Measurements from ENCODE around the gene MYH9.
"Not testable (repeated sequence)": the region's sequence is repeated elsewhere in the genome, so short reads cannot be mapped to it uniquely, and the experiment has no call there.

MYH9 gene

DNA sequence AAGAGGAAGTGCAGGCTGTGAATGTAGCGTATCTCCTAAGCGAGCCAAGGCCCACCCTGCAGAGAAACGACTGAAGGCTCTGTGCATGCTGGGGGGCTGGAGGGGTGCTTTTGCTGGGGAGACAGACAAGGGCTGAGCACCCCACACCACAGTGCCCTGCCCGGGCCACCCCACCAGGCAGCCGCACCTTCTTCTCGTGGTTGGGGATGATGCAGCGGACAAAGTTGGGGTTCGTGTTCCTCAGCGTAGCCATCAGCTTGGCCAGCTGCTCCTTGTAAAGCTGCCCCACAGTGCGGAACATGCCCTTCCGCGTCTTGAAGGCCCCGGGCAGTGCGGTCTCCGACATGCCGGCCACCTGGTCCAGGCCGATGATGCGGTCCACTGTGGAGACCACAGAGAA lies 81.5 kb downstream of the MYH9 start:
- DNase-seq: no peak

DNA sequence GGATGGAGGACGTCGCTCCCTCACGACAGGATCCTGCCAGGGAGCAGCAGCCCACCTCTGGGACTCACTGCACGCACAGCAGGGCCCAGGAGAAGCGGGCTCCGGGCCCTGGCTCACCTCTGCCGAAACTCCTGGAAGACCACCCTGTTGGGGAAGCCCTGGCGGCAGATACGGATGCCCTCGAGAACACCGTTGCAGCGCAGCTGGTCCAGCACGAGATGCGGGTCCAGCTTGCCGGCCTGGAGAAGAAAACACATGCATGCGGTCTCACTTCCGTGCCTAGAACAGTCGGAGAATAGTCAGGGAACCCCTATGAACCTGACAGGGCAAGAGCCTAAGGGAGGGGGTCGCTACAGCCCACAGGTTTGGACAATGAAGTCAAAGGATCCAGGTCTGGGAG lies 82.0 kb downstream of the MYH9 start:
- no peak for DNase-seq

DNA sequence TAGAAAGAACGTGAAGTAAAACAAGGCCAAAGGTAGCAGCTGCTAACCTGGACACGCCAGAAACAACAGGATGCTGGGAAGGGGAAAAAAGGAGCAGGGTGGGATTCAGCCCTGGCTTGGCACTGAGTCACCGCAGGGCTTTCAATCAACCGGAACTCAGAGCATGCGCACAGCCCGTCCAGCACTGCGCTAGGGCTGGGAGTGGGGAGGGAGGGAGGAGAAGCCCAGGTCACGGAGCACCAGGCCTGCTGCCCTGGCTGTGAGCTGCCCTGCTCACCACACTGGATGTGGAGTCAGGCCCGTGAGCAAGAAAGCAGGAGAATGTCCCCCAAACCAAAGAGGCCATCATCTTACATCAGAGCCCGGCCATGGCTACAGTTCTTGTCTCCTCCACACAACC lies 83.3 kb downstream of the MYH9 start:
- no peak for DNase-seq

DNA sequence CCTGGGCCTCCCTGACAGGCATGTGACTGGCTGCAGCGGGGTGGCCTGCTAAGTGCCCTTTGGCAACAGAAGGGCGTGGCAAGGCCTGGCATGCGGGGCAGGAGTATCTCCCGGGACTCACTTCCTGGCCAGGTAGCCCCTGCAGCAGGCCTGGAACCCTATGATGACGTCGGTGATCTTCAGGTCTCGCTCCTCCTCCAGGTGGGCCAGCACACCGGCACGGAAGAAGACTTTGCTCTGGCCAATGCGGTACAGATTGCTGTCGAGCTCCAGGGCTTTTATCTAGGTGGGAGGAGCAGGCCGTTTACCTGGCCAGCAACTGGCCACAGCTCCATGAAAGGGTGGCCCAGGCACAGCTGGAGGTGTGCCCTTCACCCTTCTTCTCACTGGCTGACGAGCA lies 83.9 kb downstream of the MYH9 start:
- no peak for DNase-seq

DNA sequence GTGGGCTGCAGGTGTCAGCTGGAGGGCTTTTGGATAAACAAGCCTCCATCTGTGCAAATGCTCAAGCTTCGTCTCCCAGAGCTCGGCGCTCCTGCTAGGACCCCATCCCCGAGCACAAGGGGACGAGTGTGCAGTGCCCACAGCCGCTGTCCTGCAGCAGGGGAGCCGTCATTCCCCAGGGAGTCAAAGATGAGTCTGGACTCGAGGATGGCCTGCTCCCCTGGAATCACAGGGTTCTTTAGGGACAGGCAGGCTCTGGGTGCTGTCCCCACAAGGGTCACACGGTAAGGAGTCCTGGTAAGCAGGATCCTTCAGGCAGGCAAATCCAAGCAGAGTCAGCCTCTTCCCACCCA lies 84.7 kb downstream of the MYH9 start:
- DNase-seq: no peak

DNA sequence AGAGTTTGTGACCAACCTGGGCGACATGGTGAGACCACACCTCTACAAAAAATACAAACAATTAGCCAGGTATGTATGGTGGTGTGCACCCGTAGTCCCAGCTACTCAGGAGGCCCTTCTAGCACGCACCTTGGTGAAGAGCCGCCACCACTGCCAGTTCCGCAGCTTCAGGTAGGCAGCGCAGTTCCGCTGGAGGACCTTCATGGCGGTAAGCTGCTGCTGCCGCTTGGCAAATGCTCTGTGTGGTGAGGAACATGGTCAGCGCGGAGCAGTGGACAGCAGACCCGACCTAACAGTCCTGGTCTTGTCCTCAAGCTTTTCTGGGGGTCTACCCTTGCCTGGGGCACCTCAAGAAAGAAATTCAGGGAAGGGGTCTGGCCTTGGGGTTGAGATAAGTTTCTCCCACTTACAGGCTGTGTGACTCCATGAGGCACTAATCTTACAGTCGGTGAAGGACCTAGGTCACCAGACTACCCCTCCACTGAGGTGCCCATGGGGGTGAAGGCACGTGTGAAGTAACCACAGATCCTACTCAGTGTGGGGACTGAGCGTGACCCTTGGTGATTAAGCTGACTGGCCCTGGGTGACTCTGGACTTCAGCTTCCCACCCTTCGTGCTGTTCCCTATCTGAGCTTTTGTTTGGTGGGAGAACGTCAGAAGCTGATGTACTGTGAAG lies 85.2 kb downstream of the MYH9 start:
- no peak for DNase-seq

DNA sequence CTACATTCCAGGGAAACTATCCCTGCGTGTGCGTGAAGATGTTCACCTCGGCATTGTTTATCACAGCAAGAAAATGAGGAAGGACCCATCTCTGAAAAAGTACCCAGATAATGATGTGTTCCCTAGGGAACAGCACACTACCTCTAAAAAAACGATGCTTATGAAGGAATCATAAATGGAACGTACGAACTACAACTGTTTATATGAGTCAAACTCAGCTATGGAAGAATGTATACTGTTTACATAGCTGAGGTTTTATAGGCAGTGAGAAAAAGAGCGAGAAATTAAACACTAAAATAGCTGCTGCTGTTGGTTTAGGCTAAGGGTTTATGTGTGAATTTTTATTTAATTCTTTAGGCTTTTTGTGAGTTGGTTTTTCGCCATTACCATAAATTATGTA lies 85.9 kb downstream of the MYH9 start:
- DNase-seq: no peak

DNA sequence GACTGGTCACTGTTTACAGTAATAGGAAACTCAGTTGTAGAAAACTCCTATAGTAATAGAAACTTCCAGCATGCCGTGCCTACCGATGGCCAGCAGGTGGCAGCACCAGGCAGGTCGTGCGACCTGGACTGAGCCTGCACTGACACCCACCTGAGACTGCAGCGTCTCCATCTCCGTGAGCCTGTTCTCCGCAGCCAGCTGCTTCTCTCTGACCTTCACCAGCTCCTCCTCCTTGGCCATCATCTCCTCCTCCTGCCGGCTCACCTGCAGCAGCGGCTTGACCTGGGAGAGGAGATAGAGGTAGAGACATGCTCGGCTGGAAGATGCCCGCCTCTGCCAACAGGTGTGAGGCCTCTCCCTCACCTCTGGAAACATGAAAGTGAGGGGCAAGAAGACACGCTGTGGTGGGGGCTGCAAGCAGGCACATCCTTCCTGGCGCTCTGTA lies 86.4 kb downstream of the MYH9 start:
- peak; percentile 85 for DNase-seq

DNA sequence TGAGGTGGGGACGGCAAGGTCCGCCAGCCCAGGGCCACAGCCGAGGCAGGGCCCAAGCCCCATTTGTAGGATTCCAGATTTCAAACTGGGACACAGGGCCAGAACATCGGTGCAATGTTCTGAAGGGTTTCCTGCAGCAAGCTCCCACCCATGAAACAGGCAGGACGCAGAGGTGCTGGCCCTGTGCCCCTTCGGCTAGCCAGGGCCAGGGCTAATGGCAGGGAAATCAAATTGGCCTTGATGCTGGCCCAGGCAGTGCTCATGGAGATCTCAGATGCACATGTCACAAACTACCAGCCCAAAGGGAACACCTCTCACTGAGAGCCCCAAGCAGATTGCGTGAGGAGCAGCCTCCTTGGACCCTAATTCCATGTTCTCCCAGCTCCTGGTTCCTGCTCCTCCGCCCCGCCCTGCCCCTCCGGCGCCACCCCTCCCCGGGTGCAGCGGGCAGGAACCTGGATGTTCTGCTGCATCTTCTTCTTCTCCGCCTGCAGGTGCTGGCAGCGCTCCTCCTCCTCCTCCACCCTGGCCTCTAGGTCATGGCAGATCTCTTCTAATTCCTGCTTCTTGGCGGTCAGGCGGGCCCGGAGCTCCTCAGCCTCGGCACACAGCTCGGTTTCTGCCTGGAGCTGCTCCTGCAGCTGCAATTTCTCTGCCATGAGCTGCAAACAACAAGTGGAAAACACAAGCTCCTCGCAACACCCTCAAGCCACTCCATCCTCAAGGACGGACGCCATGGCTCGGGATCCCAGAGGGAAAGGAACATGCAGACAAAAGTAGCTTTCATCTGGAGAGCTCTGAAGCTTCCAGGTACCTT lies 87.2 kb downstream of the MYH9 start:
- DNase-seq: no peak

DNA sequence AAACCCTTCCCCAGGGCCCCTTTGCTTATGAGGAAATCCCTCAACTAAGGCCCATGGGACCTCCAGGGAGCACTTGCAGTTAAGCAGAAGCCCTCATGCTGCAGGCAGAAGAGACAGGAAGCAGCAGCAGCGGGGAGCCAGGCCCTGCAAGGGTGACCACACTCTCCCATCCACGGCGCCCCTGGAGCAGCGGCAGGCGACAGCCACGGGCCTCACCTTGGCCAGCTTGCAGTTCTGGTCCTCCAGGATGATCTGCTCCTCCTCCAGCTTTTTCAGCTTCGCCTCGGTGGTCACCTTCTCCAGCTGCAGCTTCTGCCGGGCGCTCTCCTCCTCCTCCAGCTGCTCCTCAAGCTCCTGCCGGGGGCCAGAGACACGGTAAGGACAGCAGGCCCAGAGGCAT lies 87.9 kb downstream of the MYH9 start:
- DNase-seq: no peak

DNA sequence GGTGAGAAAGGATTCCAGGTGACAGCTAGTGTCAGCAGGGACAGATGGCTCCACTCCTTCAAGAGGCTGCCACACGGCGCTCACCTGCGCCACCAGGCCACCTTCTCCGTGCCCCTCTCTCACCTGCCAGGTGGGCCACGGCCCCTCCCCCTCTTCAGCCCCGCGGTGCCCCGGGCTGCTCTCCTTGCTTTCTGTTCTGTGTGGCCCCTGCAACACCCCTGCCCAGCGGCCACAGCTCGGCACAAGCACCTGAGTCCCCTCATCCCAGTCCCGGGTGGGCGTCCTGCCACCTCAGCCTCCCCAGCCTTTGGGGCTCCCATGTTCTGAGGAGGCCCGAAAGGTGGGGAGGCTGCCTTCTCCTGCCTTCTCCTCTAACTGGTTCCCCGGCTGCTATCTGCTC lies 88.5 kb downstream of the MYH9 start:
- no peak for DNase-seq

DNA sequence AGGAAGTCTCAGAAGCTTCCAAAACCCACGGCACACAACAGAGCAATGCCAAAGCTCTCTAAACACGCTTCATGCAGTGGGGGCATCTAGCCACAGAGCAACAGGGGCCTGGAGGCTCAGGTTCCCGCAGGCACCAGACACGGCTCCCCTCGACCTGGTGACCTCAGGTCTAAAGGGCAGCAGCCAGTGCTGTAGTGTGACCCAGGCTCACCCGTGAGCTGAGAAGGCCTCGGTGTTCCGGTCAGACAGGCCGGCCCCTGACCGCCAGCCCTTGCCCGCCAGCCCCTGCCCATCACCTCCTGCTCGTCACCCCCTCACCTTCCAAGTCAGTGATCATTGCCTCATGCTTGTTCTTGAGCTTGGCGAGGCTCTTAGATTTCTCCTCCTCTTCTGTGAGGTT lies 89.2 kb downstream of the MYH9 start:
- DNase-seq: no peak

DNA sequence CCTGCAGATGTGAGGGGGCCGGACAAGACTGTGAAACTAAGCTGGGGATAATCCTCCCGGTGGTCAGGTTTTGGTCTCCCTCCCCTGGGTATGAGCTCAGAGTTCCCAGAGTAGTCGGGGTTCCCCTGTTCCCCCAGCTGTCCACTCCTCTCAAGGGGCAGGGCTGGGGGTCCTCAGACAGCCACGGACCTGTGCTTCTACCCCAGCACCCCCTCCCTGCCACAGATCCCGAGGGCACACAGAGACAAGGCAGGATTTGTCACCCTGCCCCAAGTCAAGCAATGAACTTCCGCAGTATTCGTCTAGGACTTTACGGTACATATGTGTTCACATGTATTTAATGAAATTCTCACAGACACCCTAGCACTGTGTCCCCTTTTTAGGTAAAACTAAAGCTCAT lies 89.6 kb downstream of the MYH9 start:
- DNase-seq: no peak

DNA sequence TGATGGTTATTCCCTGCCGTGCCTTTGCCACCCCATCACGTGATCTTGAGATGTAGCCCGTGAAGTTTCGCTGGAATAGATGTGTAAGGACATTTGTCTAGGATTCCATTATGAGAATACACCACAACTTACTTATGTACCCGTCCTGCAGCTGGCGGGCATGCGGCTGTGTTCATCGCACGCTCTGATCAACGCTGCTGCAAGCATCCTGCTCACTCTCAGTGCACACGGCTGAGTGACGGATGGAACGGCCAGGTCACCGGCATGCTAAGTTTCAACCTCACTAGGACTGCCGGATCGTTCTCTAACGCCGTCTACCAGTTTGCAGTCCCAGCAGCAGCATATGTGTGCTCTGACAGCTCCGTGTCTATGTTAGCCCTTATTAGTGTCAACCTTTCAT lies 90.2 kb downstream of the MYH9 start:
- no peak for DNase-seq

DNA sequence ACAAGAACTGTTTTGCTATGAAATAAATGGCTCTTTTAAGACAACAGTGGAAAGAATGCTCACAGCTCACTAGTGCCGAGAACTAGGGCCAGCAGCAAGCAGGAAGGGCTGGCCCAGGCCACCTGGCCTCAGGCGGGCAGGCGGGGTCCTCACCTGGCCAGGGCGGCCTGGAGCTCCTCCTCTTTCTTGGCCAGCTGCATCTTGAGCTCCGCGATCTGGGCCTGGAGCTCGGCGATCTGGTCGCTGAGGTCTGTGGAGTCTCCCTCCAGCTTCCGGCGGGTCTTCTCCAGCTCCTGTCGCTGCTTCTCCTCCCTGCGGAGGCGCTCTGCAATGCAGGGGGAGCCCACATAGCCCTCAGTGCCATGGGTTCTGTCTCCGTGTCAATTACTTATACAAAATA lies 91.1 kb downstream of the MYH9 start:
- no peak for DNase-seq

DNA sequence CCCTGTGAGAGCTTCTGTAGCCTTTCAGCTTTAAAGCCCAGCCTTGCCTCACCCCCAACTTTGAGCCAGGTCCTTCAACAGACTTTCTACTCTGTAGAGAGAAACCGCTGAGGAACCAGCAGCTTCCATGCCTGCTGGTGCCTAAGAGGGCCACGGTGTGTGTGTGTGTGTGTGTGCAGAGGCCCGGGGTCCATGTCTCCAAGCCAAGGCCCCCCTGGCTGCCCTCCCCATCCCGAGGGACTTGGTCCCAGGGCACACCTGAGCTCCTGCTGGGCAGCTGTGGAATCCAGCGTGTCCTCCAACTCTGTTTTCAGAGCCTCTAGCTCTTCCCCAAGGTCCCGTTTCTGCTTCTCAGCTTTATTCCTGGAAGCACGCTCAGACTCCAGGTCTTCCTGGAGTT lies 92.5 kb downstream of the MYH9 start:
- no peak for DNase-seq

DNA sequence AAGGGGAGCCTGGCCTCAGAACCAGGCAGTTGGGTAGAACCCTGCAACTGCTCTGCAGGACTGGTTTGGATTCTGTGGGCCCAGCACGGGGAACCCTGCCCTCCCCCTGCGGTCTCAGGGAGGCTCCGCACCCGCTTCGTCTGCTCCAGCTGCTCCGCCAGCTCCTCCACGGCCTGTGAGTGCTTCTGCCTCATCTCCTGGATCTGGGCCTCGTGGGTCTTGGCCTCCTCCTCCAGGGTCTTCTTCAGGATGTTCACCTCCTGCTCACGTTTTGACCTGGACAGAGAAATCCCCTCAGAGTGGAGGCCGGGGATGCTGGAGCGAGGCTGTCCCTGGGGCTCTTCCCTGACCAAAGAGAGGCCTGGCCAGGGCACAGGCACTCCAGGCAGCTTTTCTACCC lies 93.0 kb downstream of the MYH9 start:
- DNase-seq: no peak

DNA sequence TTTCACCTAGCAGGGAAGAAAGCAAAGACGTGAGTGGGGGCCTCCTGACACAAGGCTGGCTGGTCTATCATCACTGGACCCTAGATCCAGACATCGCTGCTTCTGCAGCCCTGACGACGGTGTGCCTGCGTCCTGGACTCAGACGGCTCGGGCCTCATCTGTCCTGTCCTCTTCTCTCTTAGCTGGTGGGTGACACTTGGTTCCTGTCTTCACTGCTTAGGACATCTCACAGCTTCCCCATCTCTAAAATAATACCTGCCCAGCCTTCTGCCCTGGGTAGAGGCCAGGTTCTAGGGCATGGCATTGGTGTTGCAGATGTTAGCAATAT lies 93.5 kb downstream of the MYH9 start:
- DNase-seq: no peak

DNA sequence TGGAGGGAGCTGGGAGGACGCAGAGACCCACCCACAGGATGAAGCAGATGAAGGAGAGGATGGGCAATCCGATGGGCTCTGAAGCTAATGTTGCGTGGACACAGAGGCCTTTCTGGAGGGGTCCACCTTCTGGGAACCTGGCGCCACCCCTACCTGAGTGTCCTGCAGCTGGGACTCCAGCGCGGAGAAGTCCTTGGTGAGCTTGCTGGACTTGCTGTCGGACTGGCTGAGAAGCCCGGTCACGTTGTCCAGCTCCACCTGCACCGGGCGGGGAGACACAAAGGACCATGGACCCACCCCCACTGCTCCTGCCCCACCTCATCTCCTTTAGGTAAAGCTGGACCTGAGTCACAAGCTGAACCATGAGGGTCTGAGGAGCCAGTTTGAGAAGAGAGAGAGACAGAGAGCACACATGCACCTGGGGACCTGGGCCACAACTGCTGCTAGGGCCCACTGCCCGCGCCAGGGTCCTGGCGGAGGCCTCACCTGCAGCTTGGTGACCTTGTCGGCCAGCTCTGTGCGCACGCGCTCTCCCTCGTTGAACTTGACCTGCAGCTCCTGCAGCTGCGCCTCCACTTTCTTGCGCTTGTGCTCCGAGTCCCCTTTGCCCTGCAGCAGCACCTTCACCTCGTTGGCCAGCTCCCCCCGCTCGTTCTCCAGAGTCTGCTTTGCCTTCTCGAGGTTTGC lies 94.0 kb downstream of the MYH9 start:
- DNase-seq: no peak

DNA sequence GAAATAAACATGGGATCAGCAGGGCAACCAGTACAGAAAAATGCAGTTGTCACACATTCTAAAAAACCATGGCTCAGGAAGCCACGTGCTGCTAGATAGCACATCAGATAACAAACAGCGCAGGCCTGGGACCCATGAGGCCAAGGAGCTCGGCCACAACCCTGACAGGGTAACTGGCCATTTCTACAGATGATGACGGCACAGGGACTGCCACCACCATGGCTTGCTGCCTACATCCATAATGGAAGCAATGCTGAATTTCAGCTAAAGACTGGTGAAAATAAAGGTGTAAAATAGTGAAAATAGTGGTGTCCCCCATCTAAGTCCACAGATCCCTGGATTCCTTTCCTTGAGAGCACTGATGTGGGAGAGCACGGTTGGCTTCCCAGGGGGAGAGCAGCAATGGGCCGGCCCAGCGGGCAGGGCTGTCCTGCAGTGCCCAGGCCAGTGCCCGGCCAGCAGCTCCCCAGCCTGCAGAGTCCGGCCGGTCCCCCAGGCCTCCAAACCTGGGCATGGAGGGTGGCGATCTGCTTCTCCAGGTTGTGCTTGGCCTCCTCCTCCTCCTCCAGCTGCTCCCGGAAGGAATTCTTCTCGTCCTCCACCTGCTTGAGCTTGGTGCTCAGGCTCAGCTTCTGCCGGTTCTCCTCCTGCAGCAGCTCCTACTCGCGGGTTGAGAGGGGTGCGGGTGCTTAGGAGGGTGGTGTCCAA lies 94.8 kb downstream of the MYH9 start:
- no peak for DNase-seq

DNA sequence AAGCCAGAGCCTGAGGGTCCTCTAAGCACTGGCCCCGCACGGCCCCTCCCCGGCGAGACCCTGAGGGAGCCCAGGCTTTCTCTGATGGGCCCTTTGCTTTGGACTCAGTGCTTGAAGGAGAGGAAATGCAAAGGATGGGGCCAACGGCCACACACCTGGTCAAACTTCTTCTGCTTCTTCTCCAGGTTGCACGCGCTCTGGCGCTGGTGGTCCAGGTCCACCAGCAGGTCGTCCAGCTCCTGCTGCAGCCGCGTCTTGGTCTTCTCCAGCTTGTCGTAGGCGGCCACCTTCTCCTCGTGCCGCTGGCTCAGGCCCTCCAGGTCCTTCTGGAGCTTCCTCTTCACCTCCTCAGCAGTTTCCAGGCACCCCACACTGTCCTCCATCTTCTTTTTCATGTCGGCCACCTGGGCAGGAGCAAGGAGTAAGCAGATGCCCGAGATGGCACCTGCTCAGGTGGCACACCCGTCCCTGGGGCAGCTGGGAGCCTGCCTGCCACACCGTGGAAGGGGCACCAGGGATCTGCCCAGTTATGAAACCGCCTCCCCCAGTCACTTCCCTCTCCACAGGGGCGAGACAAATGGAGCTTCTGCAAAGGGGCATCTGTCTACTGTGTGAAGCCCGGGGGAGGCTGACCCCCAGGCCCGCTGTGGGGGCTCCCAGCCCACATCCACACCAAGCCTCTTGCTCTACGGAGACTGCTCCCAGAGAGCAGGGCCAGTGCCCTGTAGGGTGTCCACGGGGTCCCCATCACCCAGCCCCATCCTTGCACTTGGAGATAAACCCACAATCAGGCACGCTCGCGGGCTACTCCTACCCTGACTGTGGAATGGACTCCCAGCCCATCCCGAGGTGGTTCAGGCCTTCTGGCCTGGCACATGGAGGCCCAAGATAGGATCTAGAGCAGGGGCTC lies 95.7 kb downstream of the MYH9 start:
- no peak for DNase-seq

DNA sequence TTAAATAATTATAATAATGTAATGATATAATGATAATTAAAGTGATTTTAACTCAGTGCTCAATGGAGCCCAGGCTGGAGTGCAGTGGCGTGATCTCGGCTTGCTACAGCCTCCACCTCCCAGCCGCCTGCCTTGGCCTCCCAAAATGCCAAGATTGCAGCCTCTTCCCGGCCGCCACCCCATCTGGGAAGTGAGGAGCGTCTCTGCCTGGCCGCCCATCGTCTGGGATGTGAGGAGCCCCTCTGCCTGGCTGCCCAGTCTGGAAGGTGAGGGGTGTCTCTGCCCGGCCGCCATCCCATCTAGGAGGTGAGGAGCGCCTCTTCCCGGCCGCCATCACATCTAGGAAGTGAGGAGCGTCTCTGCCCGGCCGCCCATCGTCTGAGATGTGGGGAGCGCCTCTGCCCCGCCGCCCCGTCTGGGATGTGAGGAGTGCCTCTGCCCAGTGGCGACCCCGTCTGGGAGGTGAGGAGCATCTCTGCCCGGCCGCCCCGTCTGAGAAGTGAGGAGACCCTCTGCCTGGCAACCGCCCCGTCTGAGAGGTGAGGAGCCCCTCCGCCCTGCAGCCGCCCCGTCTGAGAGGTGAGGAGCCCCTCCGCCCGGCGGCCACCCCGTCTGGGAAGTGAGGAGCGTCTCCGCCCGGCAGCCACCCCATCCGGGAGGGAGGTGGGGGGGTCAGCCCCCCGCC lies 97.2 kb downstream of the MYH9 start:
- not testable (repeated sequence) for DNase-seq

All from stimulated activated CD4-positive, alpha-beta T cell treated with anti-CD3 and anti-CD28 coated beads, Interleukin-4, amount 100 ng/mL, for 24 hours (primary cell).